T-helper 22 cell (primary cell): ENCODE results near the gene AFTPH.

Source experiments
- DNase-seq: peaks from one replicate; pipeline ENCODE4 v3.0.0-alpha.2; 2020; ENCODE audit warnings: low read depth

The AFTPH gene

GRCh38 chr2:64587561-64587960, 63.4 kb downstream of the AFTPH start:
- no peak for DNase-seq

- DNase-seq, result no peak
Observed at GRCh38 chr2:64591188-64591587, 67.1 kb downstream of the AFTPH start.

DNA sequence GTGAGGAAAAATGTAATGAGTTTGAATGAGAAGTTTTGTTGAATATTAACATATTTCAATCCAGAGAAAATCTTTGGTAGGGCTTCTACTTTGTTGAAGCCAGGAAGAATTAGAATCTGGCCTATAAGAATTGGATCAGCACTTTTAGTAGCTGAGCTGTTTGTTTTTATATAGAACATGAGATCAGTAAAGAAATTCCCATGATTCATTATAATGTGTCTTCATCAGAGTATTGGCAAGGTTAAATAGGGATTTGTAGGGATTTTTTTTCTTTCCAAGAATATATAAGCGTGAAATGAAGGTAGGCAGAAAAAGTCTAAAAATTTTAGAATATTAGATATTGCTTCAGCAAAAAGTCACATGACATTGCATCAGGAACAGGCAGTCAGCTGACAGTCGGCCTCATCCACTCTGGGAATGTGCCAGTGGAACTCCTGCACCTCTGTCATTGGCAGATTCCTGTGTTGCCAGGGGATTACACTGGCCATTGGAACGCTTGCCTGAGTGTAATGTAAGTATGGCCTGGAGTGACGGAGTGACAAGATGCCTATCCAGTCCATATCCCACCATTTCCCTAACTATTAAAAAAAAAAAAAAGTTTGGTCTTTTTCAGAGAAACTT, 69.0 kb downstream of the AFTPH start:
- no peak for DNase-seq

GRCh38 chr2:64594226-64594989, 70.3 kb downstream of the AFTPH start:
- DNase-seq, result no peak

GRCh38 chr2:64595397-64596176, 71.5 kb downstream of the AFTPH start:
- no peak for DNase-seq

- no peak for DNase-seq
Observed at GRCh38 chr2:64598226-64598625, 74.1 kb downstream of the AFTPH start.

DNA sequence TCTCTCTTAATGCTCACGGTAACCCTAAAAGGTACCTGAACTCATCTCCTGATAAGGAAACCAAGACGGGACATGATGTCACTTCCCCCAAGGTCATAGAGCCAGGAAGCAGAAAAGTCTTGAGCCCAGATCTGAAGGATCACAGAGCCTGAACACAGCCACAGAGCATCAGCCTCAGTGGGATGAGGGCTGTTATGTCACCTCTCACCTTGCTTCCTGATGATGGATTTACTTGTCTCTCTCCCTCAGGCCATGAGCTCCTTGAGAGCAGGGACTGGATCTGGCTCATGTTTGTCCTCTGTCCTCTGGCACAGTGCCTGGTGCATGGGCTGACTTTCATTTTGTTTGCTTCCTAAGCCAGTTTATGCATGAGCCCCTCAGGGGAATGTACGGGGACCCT, 75.3 kb downstream of the AFTPH start:
- no peak for DNase-seq

- DNase-seq, result no peak
Observed at GRCh38 chr2:64601034-64601754, 77.1 kb downstream of the AFTPH start.

DNA sequence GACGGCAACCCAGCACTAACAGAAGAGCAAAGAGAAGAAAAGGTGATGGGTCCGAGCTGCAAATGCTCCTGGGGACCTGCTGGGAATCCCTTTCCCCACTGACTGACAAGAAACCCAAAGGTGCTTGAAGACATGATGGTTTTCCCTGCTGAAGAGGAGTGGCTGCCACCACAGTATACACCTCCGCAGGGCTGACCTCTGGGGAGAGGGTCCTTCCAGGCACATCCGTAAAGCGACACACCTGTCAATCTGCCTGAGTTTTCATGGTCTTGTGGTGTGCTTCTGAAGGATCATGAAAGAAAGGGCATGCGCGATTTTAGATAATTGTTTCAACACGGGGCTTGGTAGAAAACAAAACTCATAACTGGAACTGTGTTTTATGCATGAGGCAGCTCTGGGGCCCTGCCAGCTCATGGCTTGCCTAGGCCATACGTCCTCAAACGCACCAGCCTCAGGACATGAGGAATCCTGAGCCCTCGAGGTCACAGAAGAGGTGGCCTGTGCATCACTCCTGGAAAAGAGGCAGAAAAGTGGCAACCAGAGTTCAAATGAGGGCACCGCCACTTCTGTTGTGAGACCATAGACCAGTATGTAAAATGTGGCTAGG, 77.8 kb downstream of the AFTPH start:
- DNase-seq, result no peak

DNA sequence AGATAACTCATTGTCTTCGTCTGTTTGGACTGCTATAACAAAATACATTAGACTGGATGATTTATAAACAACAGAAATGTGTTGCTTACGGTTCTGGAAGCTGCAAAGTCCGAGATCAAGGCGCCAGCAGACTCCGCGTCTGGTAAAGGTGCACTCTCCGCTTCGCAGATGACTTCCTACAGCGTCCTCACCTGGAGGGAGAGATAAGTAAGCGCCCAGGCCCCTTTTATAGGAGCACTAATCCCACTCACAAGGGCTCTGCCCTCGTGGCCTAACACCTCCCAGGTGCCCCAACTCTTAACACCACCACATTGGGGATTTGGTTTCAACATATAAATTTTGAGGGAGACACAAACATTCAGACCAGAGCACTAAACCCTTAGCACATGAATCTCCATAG, 78.3 kb downstream of the AFTPH start:
- DNase-seq, result no peak

DNA sequence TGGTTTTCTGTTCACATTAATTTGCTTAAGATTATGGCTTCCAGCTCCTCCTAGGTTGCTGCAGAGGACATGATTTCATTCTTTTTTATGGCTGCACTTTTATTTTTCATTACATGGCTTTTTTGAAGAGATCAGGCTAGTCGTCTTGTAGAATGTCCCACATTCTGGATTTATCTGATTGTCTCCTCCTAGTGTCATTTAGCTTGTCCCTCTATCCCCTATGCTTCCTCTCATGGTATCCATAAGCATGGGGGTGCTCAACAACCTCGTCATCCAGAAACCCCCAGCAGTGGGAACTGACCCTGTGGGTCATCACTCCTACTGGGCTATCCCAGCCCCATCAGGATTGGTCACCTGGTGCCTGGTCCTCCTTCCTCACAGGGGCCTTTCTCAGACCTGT, 80.0 kb downstream of the AFTPH start:
- no peak for DNase-seq

DNA sequence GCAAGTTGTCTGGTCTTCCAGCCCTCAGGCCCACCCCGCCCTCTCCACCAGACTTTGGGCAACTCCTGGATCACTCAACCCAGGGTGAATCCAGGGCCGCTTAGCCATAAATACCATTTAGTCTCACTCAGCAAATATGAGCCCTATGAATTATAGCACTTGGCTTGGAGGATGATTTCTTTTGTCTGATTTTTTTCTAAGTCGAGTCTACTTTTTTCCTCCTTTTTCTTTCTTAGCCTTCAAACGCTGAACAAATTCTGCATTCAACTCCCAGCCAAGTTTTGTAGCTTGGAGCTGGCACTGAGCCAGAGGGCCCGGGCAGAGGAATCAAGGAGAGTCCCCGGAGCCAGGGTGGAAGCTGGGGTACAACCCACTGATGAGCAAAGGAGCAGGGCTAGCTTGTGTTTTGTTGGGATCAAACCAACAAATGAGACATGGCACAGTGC, 80.9 kb downstream of the AFTPH start:
- DNase-seq, result no peak

GRCh38 chr2:64605991-64606478, 81.9 kb downstream of the AFTPH start:
- DNase-seq, result no peak

DNA sequence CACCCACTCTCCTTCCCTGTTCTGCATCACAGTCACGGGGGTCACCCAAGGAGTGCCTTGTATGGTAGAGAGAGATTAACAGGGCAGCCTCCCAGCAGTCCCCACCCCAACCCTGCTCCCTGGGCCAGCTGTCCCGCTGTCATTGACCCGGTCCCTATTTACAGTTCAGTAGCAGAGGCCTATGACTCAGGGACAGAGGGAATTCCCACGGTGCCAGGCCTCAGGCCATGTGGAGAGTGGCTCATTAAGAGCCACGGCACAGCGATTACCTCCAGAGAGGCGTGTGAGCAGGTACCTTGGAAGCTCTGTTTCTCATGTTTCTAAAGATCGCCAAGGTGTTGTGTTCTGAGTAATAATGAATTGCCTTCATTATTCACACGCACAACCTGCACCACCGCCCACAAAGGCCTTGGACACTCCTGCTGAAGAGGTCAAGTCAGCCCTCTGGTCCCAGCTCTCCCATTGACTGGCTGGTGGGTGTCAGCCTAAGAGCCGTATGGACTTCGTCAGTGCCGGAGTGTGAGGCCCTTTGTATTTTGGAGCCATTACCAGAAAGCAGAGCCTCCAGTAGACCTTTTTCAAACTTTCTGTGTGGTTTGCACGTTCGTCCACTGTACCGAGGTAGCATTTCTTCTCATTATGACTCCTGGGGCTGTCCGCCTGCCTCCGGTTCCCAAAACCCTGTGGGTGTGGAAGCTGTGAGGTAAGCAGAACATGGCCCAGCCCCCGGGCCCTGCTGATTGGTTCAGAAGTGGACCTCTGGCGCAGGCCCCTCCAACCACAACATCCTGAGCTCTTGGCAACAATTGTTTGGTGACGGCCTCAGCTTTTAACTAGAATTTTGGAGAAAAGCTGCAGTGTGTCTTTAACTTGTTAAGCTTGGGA, 82.6 kb downstream of the AFTPH start:
- peak; percentile 80 for DNase-seq

GRCh38 chr2:64607381-64608304, 83.5 kb downstream of the AFTPH start:
- DNase-seq, result no peak

GRCh38 chr2:64608867-64609226, 84.7 kb downstream of the AFTPH start:
- DNase-seq, result no peak

GRCh38 chr2:64609227-64609941, 85.3 kb downstream of the AFTPH start:
- DNase-seq, result peak; percentile 28

DNA sequence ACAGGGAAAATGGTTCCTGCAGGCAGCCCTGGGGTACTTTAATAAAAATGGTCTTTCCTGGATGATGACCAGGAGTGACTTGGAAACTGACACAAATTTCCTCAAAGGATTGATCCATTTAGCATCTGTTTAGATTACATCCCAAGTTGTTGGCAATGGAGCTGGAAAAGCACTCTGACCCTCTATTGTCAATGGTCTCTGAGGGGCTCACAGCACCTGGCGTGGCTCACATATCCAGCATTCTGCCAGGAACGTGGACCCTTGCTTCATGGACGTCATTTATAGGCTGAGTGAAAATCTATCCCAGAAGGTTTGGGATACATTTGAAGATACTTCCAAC, 85.8 kb downstream of the AFTPH start:
- DNase-seq, result no peak

- DNase-seq, result no peak
Observed at GRCh38 chr2:64610316-64610855, 86.3 kb downstream of the AFTPH start.
